H1 (cell line): ENCODE measurements around the gene ADGRL2. TPM values are rescaled to one million over a fixed set of nuclear protein-coding genes. Genes with fewer than 3 reads are reported as not detected.

Experiments used
- CTCF ChIA-PET: fragments of 300-600 bp; sonication (Branson Sonifier 250); formaldehyde crosslinking; loops from one replicate; lab custom pipeline; 2021; ENCODE audit not compliant: partially characterized antibody; lab: Charles Lee
- POLR2A ChIA-PET: fragments of 300-600 bp; sonication (Branson Sonifier 250); formaldehyde crosslinking; loops from one replicate; lab custom pipeline; 2021; ENCODE audit warnings: inconsistent platforms; ENCODE audit not compliant: partially characterized antibody; lab: Charles Lee
- DNase-seq, 2 experiments: peaks; one replicate each; pipeline versions ENCODE4 v3.0.0 to v3.0.0-alpha.2; 2010 to 2022; ENCODE audit warnings: low spot score in 2 of 2, low read depth in 1 of 2, mixed read lengths in 1 of 2
- FAIRE-seq: peaks from 2 replicates; lab custom pipeline; 2011; peaks lifted over from hg19 to GRCh38; lab: Jason Lieb, UNC
- H2AFZ ChIP-seq: 2 replicates; pipeline ENCODE4 v1.8.1; 2012; ENCODE audit warnings: low read length, inconsistent platforms
- H2AK5ac ChIP-seq: 2 replicates; pipeline ENCODE4 v1.6.1; 2013; ENCODE audit warnings: low read depth, low read length
- H2BK120ac ChIP-seq: replicated peaks from 2 replicates; pipeline ENCODE3; 2013; ENCODE audit warnings: low read depth, low read length, inconsistent platforms
- H2BK12ac ChIP-seq: 2 replicates; pipeline ENCODE4 v1.6.1; 2013; ENCODE audit warnings: low read depth, low read length
- H2BK15ac ChIP-seq: 2 replicates; pipeline ENCODE4 v1.6.1; 2013; ENCODE audit warnings: low read length
- H2BK20ac ChIP-seq: 2 replicates; pipeline ENCODE4 v1.6.1; 2013; ENCODE audit warnings: low read length
- H2BK5ac ChIP-seq: 2 replicates; pipeline ENCODE4 v1.6.1; 2013; ENCODE audit warnings: low read depth, low read length
- H3K14ac ChIP-seq: 2 replicates; pipeline ENCODE4 v1.6.1; 2013; ENCODE audit warnings: inconsistent platforms; ENCODE audit not compliant: insufficient read length
- H3K18ac ChIP-seq: 2 replicates; pipeline ENCODE4 v1.6.1; 2013; ENCODE audit warnings: low read length; ENCODE audit errors: extremely low read depth
- H3K23ac ChIP-seq: 2 replicates; pipeline ENCODE4 v1.6.1; 2013; ENCODE audit warnings: inconsistent platforms; ENCODE audit not compliant: insufficient read length
- H3K23me2 ChIP-seq: 2 replicates; pipeline ENCODE4 v1.6.1; 2013; ENCODE audit warnings: low read depth, low read length
- H3K27ac ChIP-seq: 2 replicates; pipeline ENCODE4 v1.6.1; 2011; ENCODE audit warnings: low read depth, low read length, inconsistent platforms
- H3K27me3 ChIP-seq, 4 experiments: replicated peaks in 1 of 4; 1 replicate in 1 of 4; 2 replicates in 3 of 4; pipeline versions ENCODE4 v1.6.1 to v1.8.1; 2011 to 2013; ENCODE audit warnings: low read length in 3 of 4, mild to moderate bottlenecking in 3 of 4, inconsistent platforms in 2 of 4, mixed read lengths in 2 of 4, moderate library complexity in 1 of 4; ENCODE audit not compliant: control insufficient read depth in 3 of 4, insufficient read depth in 3 of 4; ENCODE audit errors: extremely low read depth in 1 of 4
- H3K36me3 ChIP-seq, 4 experiments: 2 replicates each; pipeline versions ENCODE4 v1.6.1 to v1.8.1; 2011 to 2013; ENCODE audit warnings: mild to moderate bottlenecking in 4 of 4, low read length in 3 of 4, moderate library complexity in 2 of 4, control low read depth in 1 of 4, inconsistent platforms in 1 of 4; ENCODE audit not compliant: insufficient read depth in 4 of 4, control insufficient read depth in 2 of 4
- H3K4ac ChIP-seq: replicated peaks from 2 replicates; pipeline ENCODE3; 2013; ENCODE audit warnings: low read length, low read depth, mixed read lengths, inconsistent platforms; ENCODE audit not compliant: insufficient read length
- H3K4me1 ChIP-seq, 4 experiments: replicated peaks in 1 of 4; 1 replicate in 1 of 4; 2 replicates in 3 of 4; pipeline versions ENCODE4 v1.6.1 to v1.8.1; 2011 to 2013; ENCODE audit warnings: low read length in 3 of 4, inconsistent platforms in 2 of 4, mixed read lengths in 1 of 4; ENCODE audit not compliant: insufficient read depth in 4 of 4, control insufficient read depth in 3 of 4
- H3K4me2 ChIP-seq, 2 experiments: 2 replicates each; pipeline versions ENCODE4 v1.6.1 to v1.8.1; 2011 to 2013; ENCODE audit warnings: low read depth in 2 of 2, low read length in 2 of 2, control low read depth in 1 of 2, inconsistent platforms in 1 of 2, mild to moderate bottlenecking in 1 of 2; ENCODE audit not compliant: insufficient read depth in 1 of 2
- H3K4me3 ChIP-seq, 4 experiments: fragments of 200-600, 300-600 bp in 1 of 4; sonication (generic), shearing (Covaris generic), sonication (Bioruptor Twin) in 1 of 4; 2 replicates each; pipeline versions ENCODE4 v1.5.1 to v1.8.1; 2011 to 2016; ENCODE audit warnings: low read length in 4 of 4, low read depth in 3 of 4, control low read depth in 2 of 4, inconsistent platforms in 2 of 4, mild to moderate bottlenecking in 2 of 4, mixed read lengths in 1 of 4, moderate library complexity in 1 of 4; ENCODE audit not compliant: insufficient read depth in 2 of 4; ENCODE audit errors: extremely low read depth in 1 of 4
- H3K56ac ChIP-seq: replicated peaks from 2 replicates; pipeline ENCODE3; 2013; ENCODE audit warnings: low read depth, mild to moderate bottlenecking, mixed read lengths, low read length, inconsistent platforms; ENCODE audit not compliant: insufficient read length
- H3K79me1 ChIP-seq: 2 replicates; pipeline ENCODE4 v1.6.1; 2013; ENCODE audit warnings: low read depth, low read length, control low read depth
- H3K79me2 ChIP-seq, 2 experiments: 2 replicates each; pipeline versions ENCODE4 v1.6.1 to v1.8.1; 2012 to 2013; ENCODE audit warnings: low read length in 2 of 2, mild to moderate bottlenecking in 2 of 2, inconsistent platforms in 1 of 2; ENCODE audit not compliant: insufficient read depth in 2 of 2, control insufficient read depth in 1 of 2
- H3K9ac ChIP-seq, 4 experiments: replicated peaks in 1 of 4; 1 replicate in 1 of 4; 2 replicates in 3 of 4; pipeline versions ENCODE4 v1.6.1 to v1.8.1; 2011 to 2013; ENCODE audit warnings: low read depth in 3 of 4, low read length in 3 of 4, control low read depth in 2 of 4, mild to moderate bottlenecking in 2 of 4, moderate library complexity in 2 of 4, inconsistent platforms in 1 of 4; ENCODE audit errors: extremely low read depth in 1 of 4
- H3K9me3 ChIP-seq, 2 experiments: 2 replicates each; pipeline versions ENCODE4 v1.6.1 to v1.8.1; 2012 to 2013; ENCODE audit warnings: mild to moderate bottlenecking in 2 of 2, moderate library complexity in 2 of 2, control low read depth in 1 of 2, inconsistent platforms in 1 of 2, low read depth in 1 of 2, low read length in 1 of 2, mixed read lengths in 1 of 2; ENCODE audit not compliant: insufficient read depth in 2 of 2
- H4K20me1 ChIP-seq, 2 experiments: replicated peaks in 1 of 2; 2 replicates each; pipeline versions ENCODE3 to v1.8.1; 2011 to 2013; ENCODE audit warnings: inconsistent platforms in 2 of 2, low read length in 2 of 2, mild to moderate bottlenecking in 1 of 2; ENCODE audit not compliant: insufficient read depth in 2 of 2, control insufficient read depth in 1 of 2
- H4K5ac ChIP-seq: 2 replicates; pipeline ENCODE4 v1.6.1; 2013; ENCODE audit warnings: low read length, low read depth, mixed read lengths, inconsistent platforms; ENCODE audit not compliant: insufficient read length
- H4K8ac ChIP-seq: 2 replicates; pipeline ENCODE4 v1.8.0; 2013; ENCODE audit warnings: mild to moderate bottlenecking, moderate library complexity, low read length, inconsistent platforms; ENCODE audit not compliant: insufficient read depth; ENCODE audit errors: extremely low read depth
- H4K91ac ChIP-seq: replicated peaks from 2 replicates; pipeline ENCODE3; 2013; ENCODE audit warnings: low read length, mixed read lengths, inconsistent platforms; ENCODE audit not compliant: insufficient read length
- CHD1 ChIP-seq: IDR thresholded peaks from 2 replicates; pipeline ENCODE4 v1.6.1; 2012; ENCODE audit warnings: low read depth, low read length, improper control_type of control experiment
- MAFK ChIP-seq: IDR thresholded peaks from 2 replicates; pipeline ENCODE4 v1.6.1; 2012; ENCODE audit warnings: low read depth, mild to moderate bottlenecking, improper control_type of control experiment, low read length
- WGBS, 2 experiments: shearing (Covaris generic) in 1 of 2; methylation state at CpG; one replicate each; pipeline versions ENCODE4 v1.1.6 to v1.1.7; 2013 to 2015; ENCODE audit warnings: low lambda C conversion rate in 2 of 2, mixed read lengths in 2 of 2, inconsistent platforms in 1 of 2, low coverage in 1 of 2, missing lambda C conversion rate in 1 of 2; ENCODE audit not compliant: insufficient replicate concordance in 2 of 2, insufficient coverage in 1 of 2, insufficient read length in 1 of 2; ENCODE audit errors: extremely low coverage in 1 of 2, missing lambda C conversion rate in 1 of 2; 5-methylcytosine and 5-hydroxymethylcytosine counted together
- polyA plus RNA-seq, 7 experiments: library from polyadenylated mRNA; depleted of rRNA in 3 of 7; stranded (reverse) in 5 of 7; unstranded in 2 of 7; fragments of >200 nt in 5 of 7; fragments of 200-250 nt in 2 of 7; gene quantifications; 1 replicate in 5 of 7; 2 replicates in 1 of 7; 4 replicates in 1 of 7; pipeline versions ENCODE4 v1.2.1 to v1.2.3, GENCODE V29; 2011 to 2013; ENCODE audit warnings: missing spikeins in 2 of 7, mixed read lengths in 2 of 7
- total RNA-seq: library from RNA; stranded (reverse); fragmentation: NEBNext Ultra II Directional; extraction: Animal tissue kit (Norgen Biotek cat#: 25700); gene quantifications from 2 replicates; pipeline ENCODE4 v1.2.1, GENCODE V29; 2021

Gene ADGRL2
- total and polyA plus RNA-seq, 2 of the 8 experiments (the other 6 are each of a cell fraction or from before 2014, with no cell fraction given) = 113 to 124 TPM

DNA sequence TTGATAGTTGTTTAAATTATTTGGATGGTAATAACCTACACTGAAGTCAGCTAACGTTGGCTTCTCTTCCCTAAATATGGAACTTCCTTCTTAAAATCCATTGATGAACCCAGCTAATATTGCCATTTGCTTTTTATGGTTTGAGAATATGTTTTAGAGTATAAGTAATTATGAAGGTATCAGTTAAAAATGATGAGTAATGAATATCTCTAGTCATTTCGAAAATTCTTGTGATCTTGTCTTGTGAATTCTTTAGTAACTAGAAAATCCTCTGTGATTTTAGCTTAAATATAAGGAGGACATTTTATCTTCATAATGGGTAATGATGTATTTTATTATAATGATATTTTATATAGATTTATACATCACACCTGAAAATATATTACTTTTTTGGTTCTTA is 50.5 kb downstream of the ADGRL2 start:
- Histone ChIP-seq H3K9ac (no peak overlapping the region), H3K79me2 (peaks cover 0 to 100% of the 10 kb centered on the region in 2 experiments; a peak in 3 of 4 replicates), H3K18ac (no peak overlapping the region), H2BK5ac (no peak overlapping the region), H3K27ac (no peak overlapping the region), H3K4ac (no peak overlapping the region), H3K56ac (no peak overlapping the region), H2BK15ac (no peak overlapping the region), H4K91ac (no peak overlapping the region), H3K9me3 (no peaks in the 10 kb centered on the region), H3K36me3 (peaks cover 0 to 13% (median 2%) of the 10 kb centered on the region in 4 experiments; a peak in 4 of 8 replicates), H3K4me3 (no peak overlapping the region), H4K8ac (no peak overlapping the region), H3K23ac (no peak overlapping the region), H3K14ac (no peak overlapping the region), H2BK20ac (no peak overlapping the region), H3K4me2 (no peak overlapping the region), H4K5ac (no peak overlapping the region), H2AFZ (no peak overlapping the region), H3K79me1 (peaks cover 3% of the 10 kb centered on the region; the same call in 1 of the 2 replicates), H3K23me2 (no peaks in the 10 kb centered on the region; the same call in 1 of the 2 replicates), H4K20me1 (peaks cover 10 to 14% of the 10 kb centered on the region in 2 experiments), H2BK120ac (no peak overlapping the region), H2AK5ac (no peak overlapping the region), H3K27me3 (no peaks in the 10 kb centered on the region), H2BK12ac (no peak overlapping the region), H3K4me1 (peaks cover 0 to 12% (median 6%) of the 10 kb centered on the region in 4 experiments; a peak in 4 of 7 replicates)
- DNase-seq = no peak
- TF ChIP-seq CHD1 (no peak), MAFK (no peak)
- no peak for FAIRE-seq
- POLR2A ChIA-PET = no interaction called here
- CTCF ChIA-PET = interaction anchor here (0.6 to 1.7 kb wide), 2 partner anchors 11 to 392 kb away, joined by 3 read pairs; no protein-coding TSS in a partner anchor
- WGBS, 2 experiments = 89% methylated on average over 2 of the region's 2 CpGs; no CpG with 5 or more reads in 1 of the 2 experiments
